GM23338 (cell line): ENCODE results near the gene ASTE1. TPM values are rescaled to one million over a fixed set of nuclear protein-coding genes. Genes with fewer than 3 reads are reported as not detected.

Source experiments
- ATAC-seq: fragments of 200-7000 bp; cut with Tn5 transposase; 3 replicates; pipeline ENCODE4 v1.9.1; 2020
- DNase-seq: peaks from one replicate; pipeline ENCODE4 v3.0.0-alpha.2; 2015; ENCODE audit warnings: low spot score
- H2AFZ ChIP-seq: fragments of 200-600 bp; sonication (generic); 2 replicates; pipeline ENCODE4 v1.8.0; 2016; ENCODE audit warnings: antibody characterized with exemption, mild to moderate bottlenecking, moderate library complexity
- H3F3A ChIP-seq: fragments of 200-600 bp; sonication (generic); replicated peaks from 2 replicates; pipeline ENCODE4 v1.8.0; 2017; ENCODE audit warnings: antibody characterized with exemption, mixed run types, low read depth
- H3K27ac ChIP-seq: fragments of 200-600 bp; sonication (generic); 2 replicates; pipeline ENCODE4 v1.6.1; 2016; ENCODE audit warnings: low read depth
- H3K27me3 ChIP-seq: fragments of 200-600 bp; sonication (generic); 2 replicates; pipeline ENCODE4 v1.8.0; 2016; ENCODE audit warnings: mild to moderate bottlenecking, mixed run types, moderate library complexity; ENCODE audit not compliant: insufficient read depth
- H3K36me3 ChIP-seq: fragments of 200-600 bp; sonication (generic); 2 replicates; pipeline ENCODE4 v1.8.0; 2016; ENCODE audit warnings: mild to moderate bottlenecking; ENCODE audit not compliant: insufficient read depth
- H3K4me1 ChIP-seq: fragments of 200-600 bp; sonication (generic); 2 replicates; pipeline ENCODE4 v1.8.0; 2016; ENCODE audit warnings: mild to moderate bottlenecking, moderate library complexity; ENCODE audit not compliant: insufficient read depth
- H3K4me2 ChIP-seq: fragments of 200-600 bp; sonication (generic); 2 replicates; pipeline ENCODE4 v1.7.1; 2017; ENCODE audit warnings: mixed run types
- H3K4me3 ChIP-seq: fragments of 200-600 bp; sonication (generic); 2 replicates; pipeline ENCODE4 v1.6.1; 2016; ENCODE audit warnings: mixed run types
- H3K79me2 ChIP-seq: fragments of 200-600 bp; sonication (generic); replicated peaks from 2 replicates; pipeline ENCODE4 v1.8.0; 2017; ENCODE audit warnings: mild to moderate bottlenecking; ENCODE audit not compliant: insufficient read depth
- H3K9me2 ChIP-seq: fragments of 200-600 bp; sonication (generic); 2 replicates; pipeline ENCODE4 v1.8.0; 2017; ENCODE audit not compliant: insufficient read depth
- H4K20me1 ChIP-seq: fragments of 200-600 bp; sonication (generic); replicated peaks from 2 replicates; pipeline ENCODE4 v1.8.0; 2017; ENCODE audit warnings: mild to moderate bottlenecking; ENCODE audit not compliant: insufficient read depth
- H3K27ac Mint-ChIP-seq: 2 replicates; pipeline ENCODE4 v1.8.0; 2020; ENCODE audit warnings: inconsistent platforms, mild to moderate bottlenecking, moderate library complexity, mixed read lengths
- H3K27me3 Mint-ChIP-seq: 3 replicates; pipeline ENCODE4 v1.8.0; 2022; ENCODE audit warnings: low read depth, mild to moderate bottlenecking, moderate library complexity, mixed read lengths, inconsistent platforms; ENCODE audit not compliant: insufficient read depth, poor library complexity
- H3K36me3 Mint-ChIP-seq: 3 replicates; pipeline ENCODE4 v1.8.0; 2021; ENCODE audit warnings: low read depth, mild to moderate bottlenecking, inconsistent platforms, moderate library complexity, mixed read lengths
- H3K4me1 Mint-ChIP-seq: 3 replicates; pipeline ENCODE4 v1.8.0; 2020; ENCODE audit warnings: mild to moderate bottlenecking, inconsistent platforms, mixed read lengths
- H3K4me3 Mint-ChIP-seq: 3 replicates; pipeline ENCODE4 v1.8.0; 2021; ENCODE audit warnings: moderate library complexity, mild to moderate bottlenecking, inconsistent platforms, mixed read lengths
- H3K9me3 Mint-ChIP-seq: 3 replicates; pipeline ENCODE4 v1.8.0; 2020; ENCODE audit warnings: moderate library complexity, mild to moderate bottlenecking, inconsistent platforms, mixed read lengths
- CREB1 ChIP-seq: fragments of 250-450 bp; sonication (Bioruptor Pico); IDR thresholded peaks from 2 replicates; pipeline ENCODE4 v1.5.0; 2020; ENCODE audit warnings: low read depth, mild to moderate bottlenecking, moderate library complexity
- CTCF ChIP-seq, 2 experiments: fragments of 200-600 bp in 1 of 2; sonication (generic) in 1 of 2; conservative IDR thresholded peaks; 2 replicates each; pipeline versions ENCODE4 v1.5.1 to v1.6.1; 2016 to 2017; ENCODE audit warnings: antibody characterized with exemption in 2 of 2, low read depth in 2 of 2, mild to moderate bottlenecking in 2 of 2, moderate library complexity in 1 of 2
- ETS1 ChIP-seq: IDR thresholded peaks from 2 replicates; pipeline ENCODE4 v1.6.1; 2016; ENCODE audit warnings: antibody characterized with exemption
- EZH2 ChIP-seq: fragments of 200-600 bp; sonication (generic); IDR thresholded peaks from one replicate; pipeline ENCODE4 v1.8.0; 2017; ENCODE audit warnings: antibody characterized with exemption, mild to moderate bottlenecking, low read depth; ENCODE audit not compliant: unreplicated experiment
- EZH2phosphoT487 ChIP-seq: fragments of 200-600 bp; sonication (generic); IDR thresholded peaks from one replicate; pipeline ENCODE4 v1.8.1; 2018; ENCODE audit warnings: antibody characterized with exemption; ENCODE audit not compliant: unreplicated experiment
- JUNB ChIP-seq: IDR thresholded peaks from one replicate; pipeline ENCODE4 v1.6.1; 2016; ENCODE audit warnings: antibody characterized with exemption; ENCODE audit not compliant: unreplicated experiment
- NANOG ChIP-seq: IDR thresholded peaks from 2 replicates; pipeline ENCODE4 v1.6.1; 2016; ENCODE audit warnings: antibody characterized with exemption, borderline replicate concordance
- POLR2AphosphoS5 ChIP-seq: IDR thresholded peaks from 2 replicates; pipeline ENCODE4 v1.6.1; 2016; ENCODE audit warnings: antibody characterized with exemption, low read depth
- REST ChIP-seq: IDR thresholded peaks from one replicate; pipeline ENCODE4 v1.6.1; 2018; ENCODE audit warnings: antibody characterized with exemption; ENCODE audit not compliant: unreplicated experiment
- STAT1 ChIP-seq: IDR thresholded peaks from one replicate; pipeline ENCODE4 v1.6.1; 2016; ENCODE audit warnings: antibody characterized with exemption; ENCODE audit not compliant: unreplicated experiment
- ZNF114 ChIP-seq: fragments of 250-450 bp; sonication (Bioruptor Pico); IDR thresholded peaks from 2 replicates; pipeline ENCODE4 v1.5.0; 2020; ENCODE audit warnings: mild to moderate bottlenecking, moderate library complexity
- ZNF331 ChIP-seq: fragments of 250-450 bp; sonication (Bioruptor Pico); IDR thresholded peaks from 2 replicates; pipeline ENCODE4 v1.5.0; 2020; ENCODE audit warnings: low read depth, mild to moderate bottlenecking, moderate library complexity
- ZNF462 ChIP-seq: fragments of 250-450 bp; sonication (Bioruptor Pico); IDR thresholded peaks from 2 replicates; pipeline ENCODE4 v1.5.0; 2020; ENCODE audit warnings: mild to moderate bottlenecking, moderate library complexity
- polyA plus RNA-seq: library from polyadenylated mRNA; unstranded; fragments of >200 nt; fragmentation: Nextera tagmentation; extraction: Ambion mirVana; gene quantifications from 2 replicates; pipeline ENCODE4 v1.2.1, GENCODE V29; 2016
- total RNA-seq: library from RNA; depleted of rRNA; stranded (reverse); fragments of >200 nt; shearing (Covaris generic); gene quantifications from 2 replicates; pipeline ENCODE4 v1.2.3, GENCODE V29; 2014

Gene ASTE1
- total and polyA plus RNA-seq, 2 experiments from 2014 or later = 4.9 to 8.9 TPM

- Histone ChIP-seq H3K4me3 (no peak overlapping the region), H3F3A (no peaks in the 10 kb centered on the region), H3K27me3 (no peaks in the 10 kb centered on the region), H3K79me2 (no peaks in the 10 kb centered on the region), H4K20me1 (0 out of 2 replicates have a peak, but pooled peaks cover 12% of the 10 kb centered on the region), H2AFZ (no peak overlapping the region), H3K9me2 (no peaks in the 10 kb centered on the region), H3K36me3 (peaks cover 6% of the 10 kb centered on the region; the same call in 1 of the 2 replicates), H3K4me2 (no peak overlapping the region), H3K4me1 (no peaks in the 10 kb centered on the region), H3K27ac (no peak overlapping the region)
- Mint-ChIP-seq H3K27ac (no peak overlapping the region), H3K36me3 (peaks cover 15% of the 10 kb centered on the region; the same call in 2 of the 3 replicates), H3K4me1 (no peaks in the 10 kb centered on the region), H3K27me3 (no peaks in the 10 kb centered on the region), H3K9me3 (no peaks in the 10 kb centered on the region), H3K4me3 (no peak overlapping the region)
- no peak for TF ChIP-seq REST
- TF ChIP-seq ETS1 = no peak
- no peak for TF ChIP-seq STAT1
- TF ChIP-seq CREB1 (CRISPR knock-in tag) = no peak
- no peak for TF ChIP-seq POLR2AphosphoS5
- TF ChIP-seq NANOG = no peak
- no peak for TF ChIP-seq ZNF462 (CRISPR knock-in tag)
- no peak for TF ChIP-seq CTCF (conservative IDR thresholded peaks at IDR 0.05; ENCODE audit: low read depth in 2 of 2)
- no peak for TF ChIP-seq EZH2phosphoT487
- TF ChIP-seq ZNF331 (CRISPR knock-in tag) = no peak
- no peak for TF ChIP-seq ZNF114 (CRISPR knock-in tag)
- no peak for TF ChIP-seq JUNB
- no peak for TF ChIP-seq EZH2
- no peak for DNase-seq
- no peak for ATAC-seq
These were observed 7.7 kb downstream of the ASTE1 start for GRCh38 chr3:131018970-131019369.
